ENCODE data around the gene PIK3R1.

Gene PIK3R1

GRCh38 chr5:68182094-68182493 is 33.5 kb upstream of the PIK3R1 start:
- DNase-seq (ENCODE audit: low read depth): no peak
- TF ChIP-seq, protein P1, sequence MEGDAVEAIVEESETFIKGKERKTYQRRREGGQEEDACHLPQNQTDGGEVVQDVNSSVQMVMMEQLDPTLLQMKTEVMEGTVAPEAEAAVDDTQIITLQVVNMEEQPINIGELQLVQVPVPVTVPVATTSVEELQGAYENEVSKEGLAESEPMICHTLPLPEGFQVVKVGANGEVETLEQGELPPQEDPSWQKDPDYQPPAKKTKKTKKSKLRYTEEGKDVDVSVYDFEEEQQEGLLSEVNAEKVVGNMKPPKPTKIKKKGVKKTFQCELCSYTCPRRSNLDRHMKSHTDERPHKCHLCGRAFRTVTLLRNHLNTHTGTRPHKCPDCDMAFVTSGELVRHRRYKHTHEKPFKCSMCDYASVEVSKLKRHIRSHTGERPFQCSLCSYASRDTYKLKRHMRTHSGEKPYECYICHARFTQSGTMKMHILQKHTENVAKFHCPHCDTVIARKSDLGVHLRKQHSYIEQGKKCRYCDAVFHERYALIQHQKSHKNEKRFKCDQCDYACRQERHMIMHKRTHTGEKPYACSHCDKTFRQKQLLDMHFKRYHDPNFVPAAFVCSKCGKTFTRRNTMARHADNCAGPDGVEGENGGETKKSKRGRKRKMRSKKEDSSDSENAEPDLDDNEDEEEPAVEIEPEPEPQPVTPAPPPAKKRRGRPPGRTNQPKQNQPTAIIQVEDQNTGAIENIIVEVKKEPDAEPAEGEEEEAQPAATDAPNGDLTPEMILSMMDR (IDR thresholded peaks at IDR 0.05; ENCODE audit: control insufficient read depth, insufficient read depth, low read depth, low read length, missing control alignments): no peak

DNA sequence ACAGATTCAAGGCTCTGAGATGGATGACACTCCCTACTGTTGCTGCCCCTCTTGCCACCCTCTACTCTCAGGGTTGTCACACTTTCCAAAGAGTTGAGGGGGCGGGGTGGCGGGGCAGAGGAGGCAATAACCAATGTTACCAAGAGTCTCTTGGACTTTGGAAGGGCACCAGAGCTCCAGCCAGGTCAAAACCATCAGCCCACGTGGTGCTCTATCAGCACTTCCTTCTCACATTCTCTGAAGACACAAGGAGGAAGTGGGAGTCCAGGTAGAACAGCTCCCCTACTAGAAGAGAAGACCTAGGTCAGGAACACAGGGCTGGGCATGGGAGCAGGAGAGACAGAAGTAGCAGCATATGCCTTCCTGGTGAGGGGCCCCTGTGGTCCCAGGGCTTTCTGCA is 33.0 kb upstream of the PIK3R1 start:
- TF ChIP-seq, protein P1 (IDR thresholded peaks at IDR 0.05; ENCODE audit: control insufficient read depth, insufficient read depth, low read depth, low read length, missing control alignments): no peak
- no peak for DNase-seq (ENCODE audit: low read depth)
- no peak overlapping the region for H3K4me3 ChIP-seq (ENCODE audit: control insufficient read depth, low read depth, low read length)

More at GRCh38 chr5:68182094-68182493, 33.5 kb upstream of the PIK3R1 start:
- H3K4me3 ChIP-seq (ENCODE audit: control insufficient read depth, low read depth, low read length): no peak overlapping the region

DNA sequence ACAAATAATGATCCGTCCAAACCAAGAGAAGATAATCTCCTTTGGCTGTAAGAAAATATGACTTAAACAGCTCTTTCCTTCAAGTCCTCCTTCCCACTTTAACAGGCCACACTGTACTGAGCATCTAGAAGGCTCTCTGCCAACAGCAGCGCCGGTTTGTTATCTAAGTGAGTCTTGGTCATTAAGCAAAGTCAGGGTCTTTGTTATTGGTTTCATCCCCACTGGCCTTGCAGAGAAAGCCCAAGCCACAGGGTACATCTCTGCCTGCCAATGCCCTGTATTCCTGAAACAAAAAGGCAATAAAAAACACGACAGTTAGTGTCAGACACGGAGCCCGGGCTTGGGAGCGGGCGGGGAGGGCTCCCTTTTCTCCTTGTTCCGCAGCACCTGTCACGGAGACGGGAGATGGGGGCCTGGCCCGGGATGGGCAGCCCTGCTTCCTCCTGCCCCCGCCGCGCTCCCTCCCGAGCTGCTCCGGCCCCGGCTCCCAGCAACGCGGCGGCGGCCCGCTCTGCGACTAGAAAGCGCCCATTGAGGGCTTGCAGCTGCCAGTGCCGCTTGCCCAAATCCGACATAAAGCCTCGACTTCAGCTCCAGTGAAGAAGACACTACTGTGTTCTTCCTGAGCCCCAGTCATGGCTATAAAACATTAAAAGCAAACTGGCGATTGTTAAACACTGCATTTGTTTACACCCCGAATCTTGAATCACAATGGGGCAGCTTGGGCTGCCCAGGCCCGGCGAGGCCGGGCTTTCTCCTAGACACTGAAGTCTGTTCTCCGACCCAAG is 28.1 kb upstream of the PIK3R1 start:
- TF ChIP-seq, protein P1 (IDR thresholded peaks at IDR 0.05; ENCODE audit: control insufficient read depth, insufficient read depth, low read depth, low read length, missing control alignments): no peak
- DNase-seq (ENCODE audit: low read depth): no peak
- H3K4me3 ChIP-seq (ENCODE audit: control insufficient read depth, low read depth, low read length): no peak overlapping the region

DNA sequence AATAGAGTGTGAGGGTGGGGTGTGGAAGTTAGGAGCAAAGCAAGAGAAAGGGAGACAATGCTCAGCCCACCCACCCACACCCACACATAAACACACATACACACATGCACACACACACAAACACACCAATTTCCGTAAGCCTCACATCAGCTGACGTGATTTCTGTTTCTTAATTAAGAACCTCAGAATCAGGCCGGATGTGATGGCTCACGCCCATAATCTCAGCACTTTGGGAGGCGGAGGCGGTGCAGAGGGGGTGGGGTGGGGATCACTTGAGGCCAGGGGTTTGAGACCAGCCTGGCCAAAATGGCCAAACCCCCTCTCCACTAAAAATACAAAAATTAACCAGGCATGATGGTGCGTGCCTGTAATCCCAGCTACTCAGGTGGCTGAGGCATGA is 26.4 kb upstream of the PIK3R1 start:
- TF ChIP-seq, protein P1 (IDR thresholded peaks at IDR 0.05; ENCODE audit: control insufficient read depth, insufficient read depth, low read depth, low read length, missing control alignments): no peak
- H3K4me3 ChIP-seq (ENCODE audit: control insufficient read depth, low read depth, low read length): no peak overlapping the region
- DNase-seq (ENCODE audit: low read depth): no peak

DNA sequence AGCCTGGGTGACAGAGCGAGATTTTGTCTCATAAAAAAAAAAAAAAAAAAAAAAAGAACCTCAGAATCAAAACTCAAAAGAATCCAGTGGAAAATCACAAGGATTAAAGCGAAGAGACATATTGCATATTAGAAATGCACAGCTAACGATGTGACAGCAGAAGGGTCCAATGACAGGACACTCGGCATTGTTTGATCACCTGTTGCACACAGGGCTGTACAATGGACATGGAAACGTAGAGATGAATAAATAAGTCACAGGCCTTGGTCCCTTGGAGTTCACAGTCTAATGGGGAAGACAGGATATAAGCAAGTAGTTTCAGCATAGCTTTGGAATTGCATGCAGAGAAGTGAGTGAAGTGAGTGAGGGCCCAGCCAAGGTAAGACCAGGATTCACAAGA is 25.9 kb upstream of the PIK3R1 start:
- TF ChIP-seq, protein P1 (IDR thresholded peaks at IDR 0.05; ENCODE audit: control insufficient read depth, insufficient read depth, low read depth, low read length, missing control alignments): no peak
- no peak for DNase-seq (ENCODE audit: low read depth)
- H3K4me3 ChIP-seq (ENCODE audit: control insufficient read depth, low read depth, low read length): no peak overlapping the region

- DNase-seq (ENCODE audit: low read depth): no peak
- TF ChIP-seq, protein P1 (IDR thresholded peaks at IDR 0.05; ENCODE audit: control insufficient read depth, insufficient read depth, low read depth, low read length, missing control alignments): no peak
- H3K4me3 ChIP-seq (ENCODE audit: control insufficient read depth, low read depth, low read length): no peak overlapping the region
These were observed 24.9 kb upstream of the PIK3R1 start for GRCh38 chr5:68190619-68191018.
